Measurements from ENCODE around the gene CCSER1.

GRCh38 chr4:91267543-91267942 lies 1140.3 kb downstream of the CCSER1 start:
- TF ChIP-seq EZH2 (IDR thresholded peaks at IDR 0.05; ENCODE audit: borderline replicate concordance, insufficient read depth, low read depth, low read length, poor library complexity, severe bottlenecking) = no peak
- TF ChIP-seq, protein P1, sequence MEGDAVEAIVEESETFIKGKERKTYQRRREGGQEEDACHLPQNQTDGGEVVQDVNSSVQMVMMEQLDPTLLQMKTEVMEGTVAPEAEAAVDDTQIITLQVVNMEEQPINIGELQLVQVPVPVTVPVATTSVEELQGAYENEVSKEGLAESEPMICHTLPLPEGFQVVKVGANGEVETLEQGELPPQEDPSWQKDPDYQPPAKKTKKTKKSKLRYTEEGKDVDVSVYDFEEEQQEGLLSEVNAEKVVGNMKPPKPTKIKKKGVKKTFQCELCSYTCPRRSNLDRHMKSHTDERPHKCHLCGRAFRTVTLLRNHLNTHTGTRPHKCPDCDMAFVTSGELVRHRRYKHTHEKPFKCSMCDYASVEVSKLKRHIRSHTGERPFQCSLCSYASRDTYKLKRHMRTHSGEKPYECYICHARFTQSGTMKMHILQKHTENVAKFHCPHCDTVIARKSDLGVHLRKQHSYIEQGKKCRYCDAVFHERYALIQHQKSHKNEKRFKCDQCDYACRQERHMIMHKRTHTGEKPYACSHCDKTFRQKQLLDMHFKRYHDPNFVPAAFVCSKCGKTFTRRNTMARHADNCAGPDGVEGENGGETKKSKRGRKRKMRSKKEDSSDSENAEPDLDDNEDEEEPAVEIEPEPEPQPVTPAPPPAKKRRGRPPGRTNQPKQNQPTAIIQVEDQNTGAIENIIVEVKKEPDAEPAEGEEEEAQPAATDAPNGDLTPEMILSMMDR (IDR thresholded peaks at IDR 0.05) = no peak

Data from B cell (primary cell).